LoVo (cell line): ENCODE data around the gene TMCC2.
"Not testable (repeated sequence)": the region's sequence is repeated elsewhere in the genome, so short reads cannot be mapped to it uniquely, and the experiment has no call there.

Experiments
- DNase-seq: peaks from one replicate; pipeline ENCODE4 v3.0.0-alpha.2; 2016; ENCODE audit warnings: low spot score

TMCC2 gene

DNA sequence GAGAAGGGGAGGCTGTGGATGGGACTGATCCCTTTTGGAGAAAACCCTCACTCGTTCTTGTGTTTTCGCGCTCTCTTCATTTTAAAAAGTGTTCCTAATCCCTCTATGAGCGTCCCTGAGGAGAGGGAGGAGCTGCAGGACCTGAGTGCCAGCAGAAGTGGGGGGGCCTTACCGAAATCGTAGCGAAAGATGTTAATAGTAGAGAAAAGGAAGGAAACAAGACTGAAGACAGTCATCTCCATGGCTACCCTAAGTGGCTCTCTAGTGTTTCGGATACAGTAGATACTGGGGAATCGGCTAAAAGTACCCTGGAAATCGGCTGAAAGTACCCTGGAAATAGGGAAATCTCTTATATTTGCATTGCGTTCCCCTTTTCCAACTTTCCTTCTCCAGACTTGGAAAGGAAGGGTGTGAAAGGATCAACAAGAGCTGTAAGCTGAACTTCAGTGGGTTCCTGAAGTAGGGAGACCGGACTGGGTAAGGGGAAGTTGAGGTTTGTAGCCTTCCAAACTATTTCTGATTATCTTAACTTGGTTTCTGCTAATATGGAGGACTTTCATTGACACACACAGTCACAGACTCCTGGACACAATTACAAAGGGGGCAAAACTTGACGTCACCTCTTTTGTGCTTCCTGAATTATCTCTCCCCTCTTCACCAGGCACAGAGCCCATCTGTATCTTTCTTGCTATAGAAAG lies 15.8 kb upstream of the TMCC2 start:
- no peak for DNase-seq

DNA sequence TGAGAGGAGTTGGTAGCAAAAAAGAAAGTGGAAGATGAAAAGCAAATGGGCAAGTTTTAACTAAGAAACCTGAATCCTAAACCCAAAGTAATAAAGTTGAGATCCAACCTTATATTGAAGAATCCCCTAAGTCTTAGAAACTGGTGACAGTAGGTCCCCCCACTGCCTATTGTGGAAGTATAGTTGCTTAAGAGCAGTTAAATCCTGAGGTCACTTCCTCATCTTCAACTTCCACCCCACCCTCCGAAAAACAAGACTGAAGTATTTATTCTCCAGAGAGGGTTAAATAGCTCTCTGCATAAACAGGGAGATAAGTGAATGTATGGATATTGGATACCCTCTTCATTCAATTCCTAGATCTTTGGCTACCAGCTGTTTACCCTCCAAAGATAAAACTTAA lies 13.0 kb upstream of the TMCC2 start:
- DNase-seq = no peak

DNA sequence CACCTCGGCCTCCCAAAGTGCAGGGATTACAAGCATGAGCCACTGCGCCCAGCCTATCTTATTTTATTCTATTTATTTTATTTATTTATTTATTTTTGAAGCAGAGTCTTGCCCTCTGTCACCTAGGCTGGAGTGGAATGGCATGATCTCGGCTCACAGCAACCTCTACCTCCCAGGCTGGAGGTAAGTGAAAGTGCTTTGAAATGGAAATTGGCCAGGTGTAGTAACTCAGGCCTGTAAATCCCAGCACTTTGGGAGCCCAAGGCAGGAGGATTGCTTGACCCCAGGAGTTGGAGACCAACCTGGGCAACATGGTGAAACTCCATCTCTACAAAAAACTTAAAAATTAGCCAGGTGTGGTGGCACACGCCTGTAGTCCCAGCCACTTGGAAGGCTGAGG lies 11.2 kb upstream of the TMCC2 start:
- DNase-seq = no peak

DNA sequence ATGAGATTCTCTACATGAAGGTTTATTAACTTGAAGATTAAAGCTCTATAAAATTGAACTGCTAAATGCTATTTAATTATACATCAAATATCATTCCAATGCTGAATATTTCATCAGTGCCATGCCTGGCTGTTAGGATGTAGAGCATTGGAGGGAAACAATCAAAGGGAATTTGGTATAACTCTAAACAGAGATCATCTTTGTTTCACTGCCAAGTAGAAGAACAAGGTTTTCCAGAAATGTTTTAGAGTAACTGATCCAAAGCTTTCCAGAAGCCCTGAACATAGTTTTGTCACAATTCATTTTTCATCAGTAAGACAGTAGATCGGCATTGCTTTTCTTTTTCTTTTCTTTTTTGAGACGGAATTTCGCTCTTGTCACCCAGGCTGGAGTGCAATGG lies 10.3 kb upstream of the TMCC2 start:
- no peak for DNase-seq

DNA sequence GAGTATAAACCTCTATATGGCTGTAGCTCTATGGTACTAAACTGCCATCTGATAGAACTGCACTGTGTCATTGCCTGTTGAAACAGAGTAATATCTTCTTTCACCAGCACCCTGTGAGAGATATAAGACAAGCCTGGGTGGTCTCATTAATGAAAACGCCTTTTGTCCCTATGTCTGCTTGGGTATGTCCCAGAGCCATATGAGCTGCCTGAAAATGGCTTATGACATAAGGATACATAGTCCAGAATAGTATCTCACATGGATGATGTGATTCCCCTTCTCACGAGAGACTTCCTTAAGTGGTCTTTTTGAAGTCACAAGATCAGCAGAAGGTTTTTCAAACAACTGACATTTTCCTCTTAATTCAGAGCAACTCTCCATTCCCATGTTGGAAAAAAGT lies 7.3 kb upstream of the TMCC2 start:
- no peak for DNase-seq

DNA sequence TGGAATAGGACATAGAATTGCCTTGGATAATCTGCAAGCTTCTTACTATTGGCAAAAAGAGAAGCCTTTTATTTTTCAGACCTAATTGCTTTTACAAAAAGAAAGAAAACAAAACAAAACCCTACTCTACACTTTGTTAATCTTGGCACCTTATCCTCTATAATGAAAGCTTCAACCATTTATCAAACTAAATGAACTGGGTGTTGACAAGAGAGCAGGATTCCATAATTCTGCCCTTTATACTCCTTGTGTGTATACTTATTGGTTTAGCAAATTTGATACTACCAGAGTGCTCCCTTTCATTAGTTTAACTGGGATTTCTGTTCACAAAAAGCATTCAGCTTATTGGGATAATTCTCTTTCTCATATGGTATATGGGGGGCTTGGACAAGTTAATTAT lies 3.0 kb upstream of the TMCC2 start:
- DNase-seq = no peak

DNA sequence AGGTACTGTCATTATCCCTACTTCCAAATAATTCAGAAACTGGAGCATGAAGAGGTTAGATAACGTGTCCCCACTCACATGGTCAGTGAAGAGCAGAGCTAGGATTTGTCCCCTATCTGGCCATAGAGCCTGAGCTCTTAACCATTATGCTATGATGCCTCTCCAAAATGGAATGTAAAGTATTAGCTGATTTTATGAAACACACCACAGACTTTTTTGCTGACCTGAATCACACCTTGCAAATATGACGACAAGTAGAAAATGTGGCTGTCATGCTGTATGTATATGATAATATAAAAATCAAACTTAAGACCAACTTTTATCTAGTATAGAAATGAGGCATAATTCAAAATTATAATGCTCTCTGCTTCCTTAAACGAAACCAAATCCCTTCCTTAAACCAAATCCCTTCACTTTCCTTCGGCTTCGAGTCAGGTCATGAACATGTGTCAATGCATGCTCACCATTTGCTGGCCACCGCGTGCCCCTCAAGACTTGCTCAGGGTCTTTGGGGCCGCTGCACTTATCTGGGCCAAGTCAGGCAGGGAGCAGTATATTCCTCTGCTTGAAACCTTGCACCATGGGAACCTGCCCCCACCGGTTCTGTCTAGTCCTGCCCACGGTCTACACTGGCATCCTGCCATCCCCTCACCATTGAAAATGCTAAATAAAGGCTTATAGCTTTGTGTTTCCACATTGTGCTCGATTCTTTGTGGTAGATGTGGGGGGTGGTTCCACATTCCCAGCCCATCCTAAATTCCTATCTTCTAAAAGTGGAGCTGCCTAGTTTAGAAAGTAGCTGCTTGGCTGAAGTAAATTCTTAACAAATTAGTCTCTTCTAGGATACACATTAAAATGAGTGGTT lies 1.6 kb upstream of the TMCC2 start:
- no peak for DNase-seq

DNA sequence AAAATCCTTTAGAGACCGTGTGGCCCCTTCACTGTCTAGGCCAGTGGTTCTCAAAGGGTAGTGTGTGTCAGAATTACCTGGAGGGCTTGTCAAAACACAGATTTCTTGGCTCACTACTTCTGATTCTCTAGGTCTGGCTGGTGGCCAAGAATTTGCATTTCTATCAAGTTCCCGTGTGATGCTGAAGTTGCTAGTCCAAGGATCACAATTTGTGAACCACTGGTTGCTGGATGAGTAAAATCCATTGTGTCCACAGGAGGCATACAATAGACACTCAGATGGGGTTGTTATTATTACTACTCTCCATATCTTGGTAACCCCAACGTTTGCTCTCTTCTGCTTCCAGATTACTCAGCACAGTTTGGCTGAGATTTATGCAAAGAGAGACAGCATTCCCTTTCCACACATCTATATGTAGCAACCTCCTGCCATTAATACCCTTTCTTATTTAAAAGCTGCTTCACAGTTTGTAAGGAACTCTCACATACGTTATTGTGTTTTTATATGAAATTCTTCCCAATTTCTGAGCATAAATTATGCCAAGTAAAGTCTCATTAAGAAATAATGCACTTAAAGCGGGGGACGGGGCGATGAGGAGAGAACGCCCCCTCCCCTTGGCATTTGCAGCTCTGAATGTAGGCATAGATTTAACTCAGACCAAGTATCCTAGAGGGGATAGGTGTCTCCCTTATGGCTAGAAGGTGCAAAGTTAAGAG lies 720 bp upstream of the TMCC2 start:
- peak; percentile 5 for DNase-seq

DNA sequence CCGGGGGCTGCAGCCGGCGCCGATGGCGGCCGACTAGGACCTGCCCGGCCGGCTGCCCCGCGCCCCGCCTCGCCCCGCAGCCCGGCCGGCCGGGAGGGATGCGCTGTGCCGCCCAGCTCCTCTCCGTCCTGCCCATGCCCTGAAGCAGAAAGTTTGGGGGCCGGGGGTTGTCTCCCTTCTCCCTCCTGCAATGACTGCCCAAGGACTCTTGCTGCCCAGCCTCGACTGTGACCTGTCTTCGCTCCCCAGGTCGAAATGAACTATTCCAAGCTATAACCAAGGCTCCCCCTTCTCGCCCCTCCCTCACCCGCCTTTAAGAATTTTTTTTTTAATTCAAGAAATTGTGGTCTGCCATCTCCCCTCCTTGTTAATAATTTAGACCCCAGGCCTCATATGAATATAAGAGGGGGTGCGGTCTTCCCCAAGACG lies 361 bp downstream of the TMCC2 start:
- no peak for DNase-seq

DNA sequence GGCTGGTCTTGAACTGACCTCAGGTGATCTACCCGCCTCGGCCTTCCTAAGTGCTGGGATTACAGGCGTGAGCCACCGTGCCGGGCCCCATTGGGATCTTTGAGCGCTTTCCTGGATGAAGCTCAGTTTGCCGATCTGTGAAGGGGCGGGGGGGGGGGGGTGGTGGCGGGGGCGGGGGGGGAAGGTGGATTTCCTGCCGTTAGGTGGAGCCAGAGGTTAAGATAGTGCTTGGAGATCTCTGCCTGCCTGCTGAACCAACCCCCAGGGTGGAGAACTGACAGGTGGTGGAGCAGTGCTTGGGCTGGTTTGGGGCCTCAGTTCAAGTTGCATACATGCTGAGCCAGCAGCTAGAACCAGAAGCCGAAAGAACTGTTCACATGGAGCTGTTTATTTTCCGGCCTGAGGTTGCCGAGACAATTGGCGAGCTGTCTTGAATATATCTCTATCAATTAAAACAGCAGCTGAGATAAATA lies 1.7 kb downstream of the TMCC2 start:
- peak; percentile 56 for DNase-seq

DNA sequence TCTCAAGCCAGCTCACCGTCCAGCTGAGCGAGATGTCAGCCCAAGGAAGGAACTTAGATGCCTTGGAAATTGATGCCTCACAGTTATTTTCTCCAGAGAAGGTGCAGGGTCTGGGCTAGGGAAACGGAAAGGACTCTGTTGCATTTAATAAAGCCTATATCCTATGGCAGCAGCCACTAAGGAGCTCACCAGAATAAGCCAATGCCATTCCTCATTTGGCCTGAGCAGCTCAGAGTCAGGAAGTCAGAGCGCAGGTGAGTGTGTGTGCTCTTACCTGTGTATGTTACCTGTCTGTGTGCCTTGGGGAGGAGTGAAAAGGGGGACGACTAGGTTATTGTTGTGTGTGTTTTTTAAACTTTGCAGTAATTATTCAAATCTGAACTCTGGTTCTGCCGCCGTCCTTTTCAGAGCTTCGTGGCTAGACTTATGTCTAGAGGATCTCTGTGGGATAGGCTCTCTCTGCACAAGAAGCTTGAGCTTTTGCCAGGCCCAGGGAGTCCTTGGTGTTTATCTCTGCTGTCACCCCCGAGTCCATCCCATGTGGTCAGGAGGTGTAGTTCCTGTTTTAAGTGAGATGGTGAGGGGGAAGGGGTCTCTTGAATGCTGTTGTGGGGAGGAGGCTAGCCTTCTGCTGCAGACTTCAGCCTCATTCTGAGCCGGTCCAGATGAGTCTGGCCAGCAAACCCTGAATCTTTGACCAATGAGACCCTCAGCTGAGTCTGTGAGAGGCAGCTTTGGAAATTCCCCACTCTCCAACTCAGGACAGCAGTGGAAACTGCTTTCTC lies 2.4 kb downstream of the TMCC2 start:
- DNase-seq = no peak

DNA sequence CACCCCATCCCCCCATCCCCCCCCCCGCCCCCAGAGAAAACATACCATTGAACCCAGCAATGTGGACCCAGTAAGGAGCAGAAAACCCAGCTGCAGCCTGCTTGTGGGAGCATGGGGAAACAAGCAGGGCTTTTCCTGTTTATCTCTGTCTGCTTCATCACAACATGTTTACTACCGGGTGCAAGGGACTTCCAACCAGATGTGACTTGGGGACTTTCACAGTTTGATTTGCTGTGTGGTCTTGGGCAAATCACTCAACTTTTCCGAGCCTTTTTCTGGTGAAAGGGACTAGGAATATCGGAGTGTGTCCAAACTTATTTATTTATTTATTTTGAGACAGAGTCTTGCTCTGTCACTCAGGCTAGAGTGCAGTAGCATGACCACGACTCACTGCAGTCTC lies 3.2 kb downstream of the TMCC2 start:
- DNase-seq = no peak

DNA sequence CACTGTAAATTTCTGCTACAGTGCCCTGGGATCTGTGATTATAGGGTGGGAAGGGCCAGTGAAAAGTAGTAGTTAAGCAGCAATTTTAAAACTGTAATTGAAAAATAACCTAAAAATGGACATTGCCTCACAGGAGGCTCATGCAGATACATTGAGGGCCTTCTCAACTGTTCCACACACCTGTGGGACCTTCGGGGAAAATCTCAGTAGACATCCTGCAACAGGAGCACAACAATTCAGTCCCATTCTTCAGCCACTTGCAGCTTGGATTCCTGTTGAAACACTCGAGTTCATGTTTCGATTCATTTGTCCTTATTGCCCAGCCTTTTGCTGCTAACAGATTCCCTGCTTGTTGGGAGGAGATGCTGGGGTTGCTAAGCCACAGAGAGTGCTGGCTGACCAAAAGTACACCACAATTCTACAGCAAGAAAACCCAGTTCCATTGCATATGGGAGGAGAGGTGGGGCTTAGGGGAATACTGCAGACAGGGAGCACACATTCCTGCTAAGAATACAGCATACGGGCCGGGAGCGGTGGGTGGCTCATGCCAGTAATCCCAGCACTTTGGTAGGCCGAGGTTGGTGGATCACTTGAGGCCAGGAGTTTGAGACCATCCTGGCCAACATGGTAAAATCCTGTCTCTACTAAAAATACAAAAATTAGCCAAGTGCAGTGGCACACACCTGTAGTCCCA lies 4.5 kb downstream of the TMCC2 start:
- DNase-seq = no peak

DNA sequence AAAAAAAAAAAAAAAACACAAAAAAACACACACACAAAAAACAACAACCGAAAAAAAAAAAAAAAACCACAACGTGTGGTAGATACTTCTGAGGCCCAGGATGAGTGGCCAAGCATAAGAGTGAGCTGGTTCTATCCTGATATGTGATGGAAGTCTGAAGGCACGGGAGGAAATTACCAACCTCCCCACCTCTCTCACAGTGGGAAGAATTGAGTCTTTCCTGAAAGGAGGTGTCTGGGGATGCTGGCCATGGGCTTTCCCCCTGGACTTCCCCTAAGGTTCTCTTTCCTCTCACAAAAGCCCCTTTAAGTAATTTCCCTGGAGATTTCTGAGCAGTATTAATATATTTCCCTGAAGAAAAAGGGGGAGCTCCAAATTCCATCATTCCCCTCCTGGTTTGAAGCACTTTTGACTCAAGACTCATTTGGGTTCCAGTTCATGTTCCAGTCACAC lies 5.2 kb downstream of the TMCC2 start:
- DNase-seq = no peak

DNA sequence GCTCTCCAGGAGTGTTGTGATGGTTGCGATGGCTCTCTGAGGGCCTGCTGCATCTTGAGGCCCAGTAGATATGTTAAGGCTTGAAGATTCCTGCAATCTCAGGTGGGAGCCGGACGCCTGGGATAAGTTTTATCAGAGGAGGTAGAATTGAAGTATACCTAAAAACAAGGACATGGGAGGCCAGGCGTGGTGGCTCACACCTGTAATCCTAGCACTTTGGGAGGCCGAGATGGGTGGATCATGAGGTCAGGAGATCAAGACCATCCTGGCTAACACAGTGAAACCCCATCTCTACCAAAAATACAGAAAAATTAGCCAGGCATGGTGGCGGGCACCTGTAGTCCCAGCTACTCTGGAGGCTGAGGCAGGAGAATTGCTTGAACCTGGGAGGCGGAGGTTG lies 6.2 kb downstream of the TMCC2 start:
- DNase-seq = not testable (repeated sequence)

DNA sequence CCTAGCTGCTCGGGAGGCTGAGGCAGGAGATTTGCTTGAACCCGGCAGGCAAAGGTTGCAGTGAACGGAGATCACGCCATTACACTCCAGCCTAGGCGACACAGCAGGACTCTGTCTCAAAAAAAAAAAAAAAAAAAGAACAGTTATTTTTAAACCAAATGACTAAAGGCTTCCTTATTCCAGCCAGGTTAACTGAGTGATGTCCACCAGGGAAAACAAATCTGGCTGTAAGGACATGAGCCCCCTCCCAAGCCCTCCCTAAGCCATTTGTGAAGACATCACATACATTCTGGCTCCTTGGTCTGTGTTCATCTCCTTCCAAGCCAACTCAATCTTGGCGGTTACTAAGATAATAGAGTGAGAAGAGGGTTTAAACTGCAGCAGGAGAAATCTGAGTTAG lies 8.2 kb downstream of the TMCC2 start:
- no peak for DNase-seq

DNA sequence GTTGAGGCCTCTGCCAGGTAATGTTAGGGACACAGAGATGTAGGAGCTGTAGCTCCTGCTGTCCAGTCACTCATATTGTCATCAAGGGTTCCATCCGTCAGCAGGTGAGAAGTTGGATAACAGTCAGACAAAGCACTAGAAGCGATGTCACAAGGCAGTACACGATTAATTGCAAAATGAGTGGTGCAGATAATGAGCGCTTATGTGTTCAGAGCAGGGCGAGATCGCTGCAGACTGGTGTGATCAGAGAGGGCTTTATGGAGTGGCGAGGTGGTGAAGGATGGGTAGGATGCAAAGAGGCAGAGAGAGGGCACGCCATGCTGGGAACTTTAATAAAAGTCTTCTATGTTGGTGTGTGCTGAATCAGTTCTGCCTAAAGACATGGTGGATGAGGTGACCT lies 8.8 kb downstream of the TMCC2 start:
- DNase-seq = no peak

DNA sequence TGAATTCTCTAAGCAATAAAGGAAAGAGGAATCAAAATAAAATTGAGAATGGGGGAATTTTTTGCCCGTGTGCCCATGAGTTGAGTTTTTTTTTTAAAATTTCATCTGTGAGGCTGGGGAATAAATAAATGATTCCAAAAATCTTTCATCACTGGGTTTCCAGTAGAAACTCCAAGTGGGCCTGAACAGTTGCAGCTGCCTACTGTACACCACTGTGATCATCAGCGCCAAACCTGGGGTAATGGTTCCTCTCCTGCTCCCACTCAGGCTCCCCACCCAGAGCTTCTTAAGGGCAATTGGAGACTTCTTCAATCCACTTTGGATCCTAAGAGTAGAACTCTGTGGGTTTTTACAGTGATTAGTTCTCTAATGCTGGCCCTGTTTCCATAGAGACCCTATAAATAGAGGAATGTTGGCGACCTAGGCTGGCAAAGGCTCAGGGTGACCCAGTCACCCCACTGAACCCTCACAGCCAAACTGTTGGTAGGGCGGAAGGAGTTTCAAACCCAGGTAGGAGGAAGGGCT lies 9.3 kb downstream of the TMCC2 start:
- DNase-seq = no peak

DNA sequence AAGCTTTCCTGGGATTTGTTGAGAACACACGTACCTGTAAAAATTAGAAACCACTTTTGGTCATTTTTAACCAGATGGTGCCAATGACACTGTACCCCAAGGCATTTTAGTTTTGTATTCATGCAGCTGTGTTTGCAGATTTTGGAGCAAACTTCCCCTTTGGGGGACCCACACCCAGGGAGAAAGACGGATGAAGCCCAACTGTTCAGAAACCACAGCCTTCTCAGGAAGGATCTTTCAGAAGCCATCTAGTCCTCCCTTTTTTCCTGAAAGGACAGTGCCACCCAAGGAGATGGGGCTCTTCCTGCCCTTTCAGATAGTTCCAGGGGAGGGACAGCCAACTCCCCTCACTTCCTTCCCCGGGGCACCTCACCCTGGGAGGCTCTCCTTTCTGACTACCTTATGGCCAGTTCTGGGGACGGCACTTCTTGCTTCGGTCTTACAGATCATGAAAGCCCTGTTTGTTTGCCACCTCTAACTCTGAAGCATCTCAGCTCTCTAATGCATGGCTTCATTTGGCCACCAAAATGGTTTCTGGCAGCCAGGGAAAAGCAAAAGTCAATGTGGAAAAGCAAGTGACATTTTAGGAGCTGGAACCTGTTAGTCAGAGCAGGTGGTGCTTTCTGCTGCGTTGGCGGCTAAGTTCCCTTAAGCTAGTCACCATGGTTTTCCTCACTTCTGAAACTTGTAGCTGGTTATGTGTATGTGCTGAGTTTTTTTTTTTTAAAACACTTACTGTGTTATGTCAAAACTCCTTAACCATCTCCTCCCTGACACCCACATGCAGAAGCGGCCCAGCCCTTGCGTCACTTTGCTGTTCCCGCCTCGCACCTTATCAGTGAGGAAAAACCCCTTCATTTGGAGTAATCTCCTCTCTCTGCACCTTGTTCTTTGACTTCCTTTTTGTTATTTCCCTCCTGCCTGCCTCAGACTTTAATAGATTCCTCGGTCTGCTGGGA lies 10.1 kb downstream of the TMCC2 start:
- no peak for DNase-seq

DNA sequence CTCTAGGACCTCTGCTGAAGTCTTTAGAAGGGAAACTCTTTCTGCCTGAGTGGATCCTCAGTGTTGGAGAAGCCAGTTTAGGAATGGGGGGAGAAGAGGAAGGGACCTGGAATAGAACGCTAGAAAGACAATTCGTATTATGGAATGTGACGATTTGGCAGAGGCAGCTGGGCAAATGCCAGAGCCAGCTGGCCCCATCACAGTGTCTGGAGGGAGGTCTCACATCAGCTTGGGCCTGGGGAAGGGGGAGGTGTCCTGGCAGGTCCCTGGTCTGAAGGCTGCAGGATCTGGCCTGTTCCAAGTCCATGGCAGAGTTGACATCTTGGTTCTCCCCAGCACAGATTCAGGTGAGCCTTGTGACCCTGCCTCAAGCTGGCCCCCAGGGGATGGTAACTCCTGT lies 11.3 kb downstream of the TMCC2 start:
- no peak for DNase-seq
